Muscle of back (tissue), 13 donors: ENCODE results near the gene PIMREG. TPM values are rescaled to one million over a fixed set of nuclear protein-coding genes. Genes with fewer than 3 reads are reported as not detected.

ENCODE experiments used
- DNase-seq, 3 donors: peaks; one replicate each; pipeline versions ENCODE4 v3.0.0 to v3.0.0-alpha.2; 2013
- long read RNA-seq, 9 donors: transcript quantifications; one replicate each; lab custom pipeline, GENCODE V29; 2026
- polyA plus RNA-seq, 10 donors: library from polyadenylated mRNA; unstranded; fragments of 120-200 nt; gene quantifications; one replicate each; pipeline ENCODE4 v1.2.1, GENCODE V29; 2013; ENCODE audit not compliant: insufficient read length in 10 of 10

PIMREG gene, protein sequence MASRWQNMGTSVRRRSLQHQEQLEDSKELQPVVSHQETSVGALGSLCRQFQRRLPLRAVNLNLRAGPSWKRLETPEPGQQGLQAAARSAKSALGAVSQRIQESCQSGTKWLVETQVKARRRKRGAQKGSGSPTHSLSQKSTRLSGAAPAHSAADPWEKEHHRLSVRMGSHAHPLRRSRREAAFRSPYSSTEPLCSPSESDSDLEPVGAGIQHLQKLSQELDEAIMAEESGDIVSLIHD
- 10 to 100 TPM in 9 of 10 donors, 1 to 10 TPM in 1; 8.1 to 20.9 (median 12.0) TPM for polyA plus RNA-seq
- long read RNA-seq, donor 1, transcript PIMREG-205 (6 exons, 1,948 nt): major isoform, 5 of 5 reads
- long read RNA-seq, donor 1, partial matches to known transcripts: 0 of 5 reads
- long read RNA-seq, donor 1, other reads (novel, unspliced or antisense): 0 of 5 reads
- long read RNA-seq, donor 2, partial matches to known transcripts: 0 of 2 reads
- long read RNA-seq, donor 2, other reads (novel, unspliced or antisense): 0 of 2 reads
- long read RNA-seq, donor 3: 0 reads
- long read RNA-seq, donor 4, partial matches to known transcripts: 0 of 3 reads
- long read RNA-seq, donor 4, other reads (novel, unspliced or antisense): 0 of 3 reads
- long read RNA-seq, donor 5, transcript PIMREG-205 (6 exons, 1,948 nt): major isoform, 8 of 8 reads
- long read RNA-seq, donor 5, partial matches to known transcripts: 0 of 8 reads
- long read RNA-seq, donor 5, other reads (novel, unspliced or antisense): 0 of 8 reads
- long read RNA-seq, donor 6, transcript PIMREG-205 (6 exons, 1,948 nt): major isoform, 5 of 5 reads
- long read RNA-seq, donor 6, partial matches to known transcripts: 0 of 5 reads
- long read RNA-seq, donor 6, other reads (novel, unspliced or antisense): 0 of 5 reads
- long read RNA-seq, donor 7, partial matches to known transcripts: 0 of 2 reads
- long read RNA-seq, donor 7, other reads (novel, unspliced or antisense): 0 of 2 reads
- long read RNA-seq, donor 8, transcript PIMREG-205 (6 exons, 1,948 nt): major isoform, 7 of 8 reads
- long read RNA-seq, donor 8, partial matches to known transcripts: 0 of 8 reads
- long read RNA-seq, donor 8, other reads (novel, unspliced or antisense): 0 of 8 reads
- long read RNA-seq, donor 9: 0 reads

DNA sequence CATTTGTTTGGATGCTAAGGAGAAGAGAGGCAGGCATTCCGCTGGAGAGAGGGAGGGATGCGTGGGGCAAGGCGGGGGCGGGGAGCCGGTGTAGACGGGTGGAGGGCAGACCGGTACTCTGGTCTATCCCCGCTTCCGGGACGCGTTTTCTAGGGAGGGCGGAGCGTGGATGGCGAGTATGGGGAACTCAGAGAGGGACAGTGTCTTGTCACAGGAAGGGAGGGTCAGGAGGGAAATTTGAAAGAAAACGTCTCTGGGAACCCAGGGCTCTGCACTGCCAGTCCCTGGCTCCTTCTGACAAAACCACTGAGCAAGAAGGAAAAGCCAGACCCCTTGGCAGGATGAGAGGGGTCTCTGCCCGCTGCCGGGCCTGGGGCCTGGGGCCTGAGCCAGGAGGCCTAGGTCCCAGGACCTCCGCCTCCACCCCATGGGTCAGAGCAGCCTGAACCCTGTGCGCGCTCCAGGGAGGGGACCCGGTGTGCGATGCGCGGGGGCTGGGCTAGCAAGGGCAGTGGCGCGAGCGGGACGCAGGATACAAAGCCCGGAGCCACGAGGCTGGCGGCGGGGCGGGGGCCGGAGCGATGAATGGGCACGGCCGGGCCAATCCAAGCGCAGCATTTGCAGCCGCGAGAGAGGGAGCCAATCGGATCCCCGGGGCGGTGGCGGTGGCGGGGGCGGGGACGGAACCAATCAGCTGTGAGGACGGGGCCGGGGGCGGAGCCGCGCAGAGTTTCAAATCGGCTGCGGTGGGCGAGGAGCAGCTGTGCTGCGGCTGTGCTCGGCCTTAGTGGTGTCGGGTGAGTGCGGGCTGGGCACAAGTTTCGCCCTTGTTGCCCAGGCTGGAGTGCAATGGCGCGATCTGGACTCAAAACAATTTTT is at the start of gene PIMREG:
TSS of gene PIMREG (plus strand) at position 764 of the 879 bp plus-strand sequence. CDS start 656 bp downstream, outside the sequence.
- peak; percentile 93 to 99 (median 98) for DNase-seq

DNA sequence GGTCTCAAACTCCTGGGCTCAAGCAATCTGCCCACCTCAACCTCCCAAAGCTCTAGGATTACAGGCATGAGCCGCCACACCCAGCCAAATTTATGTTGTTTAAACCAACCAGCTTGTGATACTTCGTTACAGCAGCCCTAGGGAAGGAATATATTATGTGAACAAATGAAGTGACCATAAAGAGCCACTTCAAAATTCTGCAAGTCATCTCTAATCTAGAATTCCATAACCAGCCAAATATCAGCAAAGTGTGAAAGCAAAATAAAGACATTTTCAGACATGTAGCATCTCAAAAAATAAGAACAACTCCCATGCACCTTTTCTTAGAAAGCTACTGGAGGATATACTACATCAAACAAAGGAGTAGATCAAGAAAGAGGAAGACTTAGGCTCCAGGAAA is 45.3 kb upstream of the PIMREG start:
- DNase-seq: no peak

DNA sequence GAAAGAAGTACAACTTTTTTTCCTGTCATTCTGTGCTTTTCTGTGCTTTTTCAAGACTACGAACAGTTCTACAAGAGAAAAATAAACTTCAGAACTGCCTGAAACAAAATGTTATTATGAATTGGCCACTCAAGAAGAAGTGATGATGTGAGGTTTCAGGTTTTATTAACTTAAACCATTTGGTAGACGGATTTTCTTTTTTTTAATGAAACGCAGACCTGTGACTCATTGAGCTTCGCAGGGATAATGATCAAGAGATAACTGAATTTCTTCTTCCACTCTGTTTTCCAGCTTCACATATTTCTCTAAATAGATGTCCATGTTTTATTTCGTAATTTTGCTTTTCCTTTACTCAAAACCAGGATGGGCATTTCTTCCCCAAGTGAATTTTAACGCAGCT is 42.0 kb upstream of the PIMREG start:
- no peak for DNase-seq

DNA sequence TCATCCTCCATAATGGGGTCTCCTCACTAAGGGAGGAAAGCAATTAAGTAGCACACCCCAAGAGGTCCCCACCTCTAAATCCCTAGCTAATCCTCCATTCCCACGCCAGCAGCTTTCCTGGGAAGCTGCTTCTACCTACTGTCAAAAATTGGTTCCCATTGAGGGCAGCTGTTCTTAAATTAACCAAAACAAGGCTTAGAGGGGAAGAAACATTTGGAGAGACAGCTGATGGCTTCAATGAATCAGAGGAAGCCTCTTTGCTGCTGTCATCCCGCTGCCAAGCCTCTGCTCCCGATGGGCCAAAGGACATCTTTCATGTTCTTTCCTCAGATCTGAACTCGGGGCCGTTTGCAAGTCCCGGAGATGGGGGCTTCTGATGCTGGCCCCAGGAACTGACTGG is 36.0 kb upstream of the PIMREG start:
- peak in 1 of 3 donors; percentile 10 for DNase-seq

DNA sequence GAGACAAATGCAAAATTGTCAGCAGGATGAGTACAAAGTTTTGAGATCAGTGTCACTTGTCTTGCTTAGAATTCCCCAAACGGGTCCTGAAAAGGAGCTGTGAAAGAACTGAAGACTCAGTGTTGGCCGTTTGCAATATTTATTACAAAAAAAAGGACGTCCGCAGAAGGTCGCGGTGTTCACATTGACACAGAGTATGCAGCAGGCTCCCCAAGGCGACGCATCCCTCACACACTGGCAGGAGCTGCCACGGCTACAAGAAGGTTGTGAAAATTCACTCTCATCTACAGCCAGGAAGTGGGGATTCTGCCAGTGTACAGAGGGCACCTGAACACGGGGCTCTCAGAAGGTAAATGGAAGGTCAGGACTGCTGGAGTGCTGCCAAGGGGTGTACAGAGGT is 35.5 kb upstream of the PIMREG start:
- DNase-seq: no peak

DNA sequence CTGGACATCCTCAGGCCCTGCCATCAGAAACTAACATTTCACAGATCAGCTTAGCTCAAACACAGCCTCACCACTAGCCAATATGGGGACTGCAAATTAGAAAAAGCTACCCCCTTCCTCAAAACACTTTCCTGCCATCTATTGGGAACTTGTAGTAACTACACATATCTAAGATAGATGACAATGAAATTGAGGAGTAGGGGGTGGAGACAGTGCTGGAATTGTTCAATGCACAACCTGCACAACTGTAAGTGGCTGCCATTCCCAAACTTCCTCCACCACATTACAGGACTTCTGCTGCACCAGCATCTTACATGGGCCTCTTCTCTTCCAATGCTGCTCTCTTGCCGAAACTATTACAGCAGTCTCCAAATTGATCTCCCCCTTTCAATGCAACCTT is 31.2 kb upstream of the PIMREG start:
- peak in 2 of 3 donors; percentile 13 to 19 for DNase-seq

DNA sequence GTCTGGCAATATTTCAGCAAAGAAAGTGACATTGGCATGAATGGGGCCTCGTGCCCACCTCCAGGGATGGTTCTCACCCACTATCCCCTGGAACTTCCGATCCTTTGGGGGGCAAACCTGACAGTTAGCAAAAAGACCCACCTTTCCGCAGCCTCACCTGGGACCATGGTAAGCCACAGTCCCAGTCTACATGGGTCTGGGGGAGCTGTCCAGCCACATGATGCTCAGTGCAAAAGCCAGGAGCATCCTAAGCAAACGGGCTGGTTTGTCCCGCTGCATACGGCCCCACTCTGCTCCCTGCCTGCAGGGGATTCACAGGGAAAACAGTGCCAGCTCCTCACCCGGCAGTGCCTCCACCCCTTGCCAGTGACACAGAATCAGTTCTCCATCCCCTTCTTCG is 28.6 kb upstream of the PIMREG start:
- no peak for DNase-seq

DNA sequence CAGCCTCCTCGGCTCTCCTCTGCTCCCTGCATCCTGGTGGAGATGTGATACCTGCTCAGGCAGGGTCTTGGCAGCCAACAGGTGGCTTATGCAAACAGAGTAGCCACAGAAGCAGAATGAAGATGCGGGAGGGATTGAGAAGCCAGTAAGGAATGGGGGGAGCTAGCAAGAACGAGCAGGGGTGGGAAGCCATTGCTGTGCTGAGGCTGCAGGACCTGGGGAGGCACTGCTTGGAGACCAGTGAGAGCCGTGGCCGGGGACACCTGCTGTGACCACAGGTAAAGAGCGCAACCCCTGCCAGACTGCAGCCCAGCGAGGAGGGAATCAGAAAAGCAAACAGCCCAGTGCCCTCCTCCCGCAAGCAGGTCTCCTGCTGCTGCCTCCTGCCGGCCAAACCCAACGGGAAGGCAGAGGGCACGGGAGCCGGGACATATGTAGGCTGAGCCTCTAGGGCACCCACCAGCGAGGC is 24.0 kb upstream of the PIMREG start:
- no peak for DNase-seq

DNA sequence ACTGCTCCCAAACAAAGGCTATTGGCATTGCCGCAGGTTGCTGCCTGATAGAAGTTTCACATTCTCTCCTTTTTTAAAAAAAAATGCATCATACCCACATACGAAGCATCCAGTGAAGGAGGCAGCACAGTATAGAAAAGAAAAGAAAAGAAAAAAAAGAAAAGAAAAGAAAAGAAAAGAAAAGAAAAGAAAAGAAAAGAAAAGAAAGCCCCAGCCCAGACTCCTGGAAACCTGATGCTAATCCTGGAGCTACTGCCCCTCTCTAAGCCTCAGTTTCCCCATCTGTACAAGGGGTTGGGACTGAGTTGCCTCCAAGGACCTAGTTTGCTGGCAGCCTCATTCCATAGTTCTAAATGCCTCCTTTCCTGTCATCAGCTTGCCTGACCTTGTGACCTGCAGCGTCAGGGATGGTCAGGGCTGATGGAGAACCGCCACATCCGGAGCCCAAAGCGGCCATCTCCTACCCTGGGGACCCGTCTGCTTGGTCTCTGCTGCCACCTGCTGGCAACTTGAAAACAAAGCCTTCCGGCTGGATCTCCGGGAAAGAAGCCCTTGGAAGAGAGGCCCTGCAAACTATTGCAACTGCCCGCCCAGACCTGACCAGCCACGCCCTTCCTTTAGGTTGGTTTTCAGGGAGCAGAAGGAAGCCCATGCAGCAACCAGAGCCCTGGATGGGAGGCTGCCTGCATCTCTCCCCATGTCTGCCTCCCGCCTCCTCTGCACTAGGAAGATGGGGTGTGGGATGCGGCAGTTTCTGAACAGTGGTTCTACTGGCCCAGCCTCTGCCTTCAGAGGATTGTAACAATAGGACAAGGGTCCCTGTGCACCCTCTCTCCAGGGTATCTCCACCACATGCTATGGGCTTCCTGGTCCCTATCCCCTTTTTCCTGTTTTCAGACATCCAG is 22.3 kb upstream of the PIMREG start:
- DNase-seq: peak; percentile 59 to 79 (median 68)

DNA sequence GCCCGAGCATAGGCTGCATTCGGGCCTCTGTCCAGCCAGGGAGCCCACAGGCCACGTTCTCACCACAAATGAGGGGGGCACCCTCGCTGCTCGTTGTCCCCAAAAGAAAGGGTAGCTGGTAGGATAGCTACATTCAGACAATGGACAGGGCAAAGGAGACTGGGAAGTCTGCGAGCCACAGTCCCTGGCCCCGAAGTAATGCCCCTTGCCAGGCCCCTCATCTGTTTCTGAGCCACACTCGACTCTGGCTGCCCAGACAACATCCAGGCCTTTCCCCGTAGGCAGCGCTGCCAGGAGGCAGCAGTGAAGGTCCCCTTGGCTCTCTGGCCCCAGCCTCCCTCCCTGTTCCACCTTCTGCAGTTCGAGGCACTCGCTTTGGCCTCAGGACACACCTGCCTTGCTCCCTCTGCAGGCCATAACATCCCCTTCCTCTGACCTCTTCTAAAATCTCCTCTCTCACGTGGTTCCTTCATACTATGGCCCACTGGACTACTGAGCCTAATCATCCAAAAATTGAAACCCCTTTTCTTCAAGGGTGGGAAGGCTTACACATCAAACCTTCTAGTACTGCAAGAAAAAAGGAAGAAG is 21.5 kb upstream of the PIMREG start:
- no peak for DNase-seq

DNA sequence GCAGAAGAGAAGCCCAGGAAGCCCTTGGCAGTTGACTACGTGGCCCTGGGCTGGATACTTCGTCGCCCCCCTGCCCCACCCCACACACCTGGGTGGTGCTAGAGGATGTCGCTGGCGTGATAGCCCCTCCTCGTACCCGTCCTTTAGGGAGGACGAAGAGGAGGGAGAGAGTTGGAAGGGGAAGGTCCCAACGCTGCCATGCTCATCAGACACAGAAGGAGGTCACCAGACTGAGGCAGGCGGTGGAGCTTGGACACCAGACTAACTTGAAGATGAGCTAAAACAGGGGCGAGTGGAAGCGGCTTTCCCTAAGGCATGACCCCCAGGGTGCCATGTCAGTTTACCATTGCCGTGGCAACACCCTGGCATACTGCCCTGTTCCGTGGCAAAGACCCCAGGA is 20.3 kb upstream of the PIMREG start:
- no peak for DNase-seq

DNA sequence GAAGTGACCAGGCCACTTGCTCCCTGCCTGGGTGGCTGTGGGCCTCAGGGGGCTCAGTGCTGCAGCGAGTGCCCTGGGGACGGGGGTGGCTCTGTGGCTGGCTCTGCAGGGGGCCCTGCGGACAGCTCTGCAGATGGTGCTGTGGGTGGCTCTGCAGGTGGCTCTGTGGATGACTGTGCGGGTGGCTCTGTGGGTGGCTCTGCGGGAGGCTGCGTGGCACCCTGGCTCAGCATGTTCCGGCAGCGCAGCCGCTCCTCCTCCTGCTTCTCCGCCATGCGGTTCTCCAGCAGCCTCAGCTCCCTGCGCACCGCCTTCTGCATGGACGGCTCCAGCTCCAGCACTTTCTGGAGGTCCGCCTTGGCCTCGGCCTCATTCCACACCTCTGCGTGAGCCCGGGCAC is 18.8 kb upstream of the PIMREG start:
- no peak for DNase-seq

DNA sequence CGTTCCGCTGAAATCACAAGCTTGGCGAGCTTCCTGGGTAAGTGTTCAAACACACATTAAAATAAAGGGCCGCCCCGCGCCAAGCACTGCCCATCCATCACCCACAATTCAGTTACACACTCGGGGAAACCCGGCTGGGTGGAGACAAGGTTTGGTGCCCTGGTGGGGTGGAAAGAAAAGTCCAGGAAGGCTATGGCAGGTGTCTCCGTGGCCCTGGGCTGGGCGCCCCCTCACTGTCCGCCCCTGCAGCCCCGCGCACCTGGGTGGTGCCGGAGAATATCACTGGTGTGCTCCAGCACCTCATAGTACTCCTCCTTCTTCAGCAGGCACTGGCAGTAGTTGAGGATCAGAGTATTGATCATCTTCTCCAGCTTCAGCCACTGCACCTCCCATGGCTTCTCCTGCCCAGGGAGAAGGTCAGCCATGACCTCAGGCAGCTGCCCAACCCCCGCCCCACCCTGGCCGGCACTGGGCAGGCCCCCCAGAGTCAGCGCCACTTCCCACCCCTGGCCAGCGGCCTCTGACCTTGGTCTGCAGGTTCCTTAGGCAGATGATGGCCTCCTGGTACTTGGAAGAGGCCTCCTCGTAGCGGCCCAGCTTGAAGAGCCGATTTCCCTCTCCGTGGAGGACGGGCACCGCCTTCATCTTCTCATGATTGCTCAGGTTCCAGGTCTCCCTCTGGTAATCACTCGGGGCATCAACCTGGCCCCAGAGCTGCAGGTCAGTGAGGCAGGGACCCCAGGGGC is 17.7 kb upstream of the PIMREG start:
- DNase-seq: no peak

DNA sequence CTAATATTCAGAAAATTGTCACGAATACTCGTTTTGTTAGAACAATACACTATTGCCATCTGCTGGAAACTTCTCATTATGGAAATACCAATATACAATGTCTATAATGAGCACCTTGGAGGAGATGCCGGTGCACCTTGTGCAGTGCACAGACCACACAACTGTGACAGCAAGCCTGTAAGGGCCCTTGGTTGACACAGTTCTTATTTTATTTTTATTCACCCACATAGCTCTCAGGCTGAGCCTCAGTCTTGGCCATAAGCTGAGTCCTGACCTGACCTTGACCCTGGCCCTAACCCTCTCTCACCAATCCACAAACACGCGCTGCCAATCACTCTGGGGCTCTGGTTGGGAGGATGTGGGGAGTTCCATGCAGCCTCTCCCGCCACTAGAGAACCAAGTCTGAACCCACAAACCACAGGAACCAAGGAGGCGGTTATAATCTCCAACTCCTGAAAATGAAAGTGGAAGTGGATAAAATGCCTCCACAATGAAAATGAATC is 16.9 kb upstream of the PIMREG start:
- no peak for DNase-seq

DNA sequence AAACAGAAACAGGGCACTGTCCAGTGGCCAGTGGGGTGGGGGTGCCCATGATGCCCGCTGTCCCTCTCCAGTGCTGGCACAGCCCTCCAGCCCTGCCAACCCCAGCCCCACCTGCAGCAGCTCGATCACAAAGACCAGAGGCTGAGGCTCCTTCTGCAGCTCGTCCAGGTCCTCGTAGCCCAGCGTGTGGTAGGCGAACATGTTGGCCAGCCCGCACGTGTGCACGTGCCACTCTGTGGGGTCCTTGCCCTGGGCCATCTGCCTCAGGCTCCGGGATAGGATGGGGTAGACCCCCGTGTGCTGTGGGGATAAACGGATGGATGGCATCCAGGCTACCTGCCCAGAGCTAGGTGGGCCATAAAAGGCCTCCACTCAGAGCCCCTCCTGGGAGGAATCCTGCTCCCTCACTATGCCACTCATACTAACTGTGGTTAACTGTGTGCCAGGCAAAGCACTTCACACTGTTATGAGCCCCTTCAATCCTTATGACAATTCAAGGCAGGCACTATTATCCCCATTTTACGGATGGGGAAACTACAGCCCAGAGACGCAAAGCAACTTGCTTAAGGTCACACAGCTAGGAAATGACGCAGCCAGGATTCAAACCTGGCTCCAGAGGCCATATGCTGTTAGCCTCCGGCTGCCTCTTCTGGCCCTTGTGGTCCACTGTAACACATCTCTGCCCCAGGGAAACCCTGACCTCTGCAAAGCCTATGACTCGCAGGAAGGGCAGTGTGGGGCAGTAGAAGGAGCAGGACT is 15.9 kb upstream of the PIMREG start:
- DNase-seq: no peak

DNA sequence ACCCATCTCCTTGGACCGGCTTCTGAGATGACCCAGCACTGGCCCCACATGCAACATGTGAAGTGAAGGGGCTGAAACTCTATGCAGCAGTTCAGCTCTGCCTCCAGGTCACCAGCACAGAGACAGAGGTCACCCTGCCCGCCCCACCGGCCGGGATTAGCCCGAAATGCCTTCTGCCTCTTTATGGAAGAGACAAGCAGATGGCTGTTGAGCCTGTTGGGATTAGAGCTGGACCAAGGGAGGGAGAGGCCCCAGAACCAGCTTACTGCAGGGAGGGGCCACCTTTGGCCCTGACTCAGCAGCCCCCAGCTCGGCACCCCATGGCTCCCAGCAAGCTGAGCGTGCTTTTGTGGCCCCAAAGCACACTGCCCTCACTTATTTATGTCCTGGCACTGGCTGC is 15.0 kb upstream of the PIMREG start:
- no peak for DNase-seq

DNA sequence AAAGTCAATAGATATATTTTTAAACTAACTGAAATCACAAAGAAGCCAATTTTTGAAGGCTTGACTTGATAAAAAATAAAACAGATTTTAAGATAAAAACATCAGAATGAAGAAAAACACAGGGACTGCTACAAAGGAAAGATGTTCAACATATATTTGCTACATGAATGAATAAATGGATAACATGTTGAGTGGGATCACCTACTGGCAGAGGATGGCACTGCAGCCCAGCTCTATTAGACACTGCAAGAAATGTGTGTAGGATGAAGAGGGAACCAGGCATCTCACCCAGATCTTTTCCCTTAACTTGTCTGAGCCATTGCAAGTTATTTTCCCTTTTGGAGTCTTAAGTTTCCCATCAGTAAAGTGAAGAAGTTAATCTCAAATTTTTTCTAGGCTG is 13.5 kb upstream of the PIMREG start:
- no peak for DNase-seq

DNA sequence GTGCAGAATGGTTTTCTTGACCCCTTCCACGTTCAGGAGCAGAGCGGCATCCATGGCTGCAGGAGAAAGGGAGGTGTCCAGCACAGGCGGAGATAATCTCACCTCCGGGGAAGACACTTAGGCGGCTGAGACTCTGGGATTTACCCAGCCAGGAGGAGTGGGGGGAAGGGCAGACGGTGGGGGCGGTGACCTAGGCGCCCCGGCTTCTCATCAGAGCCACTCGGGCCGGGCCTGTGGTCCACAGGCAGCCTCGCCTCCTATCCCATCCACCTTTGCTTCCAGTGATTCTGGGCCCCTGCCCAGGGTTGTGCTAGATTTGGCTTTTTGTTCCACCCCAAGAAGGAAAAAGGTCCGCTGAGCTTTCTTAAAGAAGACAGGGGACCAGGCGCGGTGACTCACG is 9.2 kb upstream of the PIMREG start, which contains the start of gene AIPL1:
TSS of gene AIPL1 (minus strand) at position 71 of the 400 bp plus-strand sequence. CDS start at position 54, 17 bp downstream.
- no peak for DNase-seq
